Esophagus (tissue), 2 donors: ENCODE measurements around the gene OR51E1. TPM values are rescaled to one million over a fixed set of nuclear protein-coding genes. Genes with fewer than 3 reads are reported as not detected.

ENCODE experiments used
- H3K27ac ChIP-seq, 2 donors: one replicate each; pipeline ENCODE4 v1.5.1; 2013; ENCODE audit warnings: low read depth in 2 of 2, mild to moderate bottlenecking in 2 of 2, inconsistent platforms in 1 of 2, low read length in 1 of 2, moderate library complexity in 1 of 2
- H3K27me3 ChIP-seq, 2 donors: one replicate each; pipeline ENCODE4 v1.6.1; 2013; ENCODE audit warnings: low read length in 2 of 2, control low read depth in 1 of 2, mild to moderate bottlenecking in 1 of 2; ENCODE audit not compliant: insufficient read depth in 2 of 2, control insufficient read depth in 1 of 2
- H3K36me3 ChIP-seq, 2 donors: one replicate each; pipeline ENCODE4 v1.6.1; 2013; ENCODE audit warnings: low read length in 1 of 2; ENCODE audit not compliant: control insufficient read depth in 2 of 2, insufficient read depth in 2 of 2
- H3K4me1 ChIP-seq, 2 donors: one replicate each; pipeline ENCODE4 v1.6.1; 2013; ENCODE audit warnings: low read length in 1 of 2; ENCODE audit not compliant: control insufficient read depth in 2 of 2, insufficient read depth in 2 of 2
- H3K4me3 ChIP-seq, 2 donors: one replicate each; pipeline ENCODE4 v1.5.1; 2013; ENCODE audit warnings: low read length in 2 of 2, mild to moderate bottlenecking in 2 of 2, low read depth in 1 of 2, moderate library complexity in 1 of 2
- H3K9me3 ChIP-seq, 2 donors: one replicate each; pipeline ENCODE4 v1.6.1; 2013; ENCODE audit warnings: mild to moderate bottlenecking in 2 of 2, low read depth in 1 of 2, low read length in 1 of 2, moderate library complexity in 1 of 2; ENCODE audit not compliant: control insufficient read depth in 2 of 2, insufficient read depth in 1 of 2
- WGBS, 2 donors: extraction: QIAGEN DNeasy Blood & Tissue Kit; methylation state at CpG; one replicate each; pipeline ENCODE4 v1.1.7; 2013; 5-methylcytosine and 5-hydroxymethylcytosine counted together
- polyA plus RNA-seq, 2 donors: library from polyadenylated mRNA; stranded (reverse); fragments of 200-250 nt; gene quantifications; one replicate each; pipeline ENCODE4 v1.2.3, GENCODE V29; 2013
- donor health status: healthy with polysubstance abuse.
- donor health status: Bipolar disorder and iron deficiency.

Gene OR51E1
- polyA plus RNA-seq, 2 donors = 0.04 to 0.06 TPM

DNA sequence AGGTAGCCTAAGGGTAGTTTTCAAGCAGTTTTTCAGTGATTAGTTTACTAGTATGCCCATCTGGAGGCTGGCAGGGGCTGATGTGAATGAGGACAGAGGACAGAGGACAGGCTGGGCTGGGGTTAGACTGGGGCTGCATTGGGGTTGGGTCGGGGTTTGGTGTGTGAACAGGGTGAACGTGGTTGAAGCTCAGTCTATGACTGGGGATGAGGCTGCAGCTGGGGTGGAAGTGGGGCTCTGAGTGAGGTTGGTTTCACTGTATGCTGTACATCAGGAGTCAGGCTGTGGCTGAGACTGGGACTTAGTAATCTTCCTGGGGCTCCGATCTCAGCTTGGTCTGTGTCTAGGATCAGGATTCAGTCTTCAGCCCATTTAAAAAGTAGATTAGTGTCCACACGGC, 451 bp downstream of the OR51E1 start:
- Histone ChIP-seq H3K4me3 (no peak overlapping the region), H3K4me1 (no peaks in the 10 kb centered on the region), H3K36me3 (no peaks in the 10 kb centered on the region), H3K27me3 (no peaks in the 10 kb centered on the region), H3K27ac (no peak overlapping the region), H3K9me3 (no peaks in the 10 kb centered on the region)
- WGBS, 2 donors = 68% methylated on average over 4 of the region's 4 CpGs

- 62 to 67% methylated on average over 2 of the region's 2 CpGs for WGBS, 2 donors
- Histone ChIP-seq H3K4me3 (no peak overlapping the region), H3K4me1 (no peaks in the 10 kb centered on the region), H3K36me3 (no peaks in the 10 kb centered on the region), H3K27ac (no peak overlapping the region), H3K9me3 (no peaks in the 10 kb centered on the region), H3K27me3 (no peaks in the 10 kb centered on the region)
Measured at GRCh38 chr11:4645974-4646373, 2.2 kb downstream of the OR51E1 start.

DNA sequence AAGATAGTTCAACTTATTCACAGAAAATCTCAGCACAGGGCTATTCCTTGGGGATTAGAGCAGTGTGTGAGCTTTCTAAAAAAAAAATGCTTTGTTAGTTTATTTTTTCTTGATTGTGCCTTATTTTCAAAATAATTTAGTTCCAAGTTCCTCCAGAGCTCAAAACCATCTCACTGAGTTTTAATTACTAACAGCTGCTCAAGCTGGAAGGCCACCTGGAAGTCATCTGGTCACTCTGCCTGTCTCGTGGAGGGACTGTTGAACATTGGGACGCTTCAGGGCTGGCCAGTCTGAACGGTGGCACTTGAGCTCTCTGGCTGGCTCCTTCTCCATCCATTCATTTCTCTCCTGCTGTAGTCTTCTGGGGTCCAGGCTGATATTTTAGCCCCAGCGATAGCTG, 4.0 kb downstream of the OR51E1 start:
- H3K9me3 ChIP-seq = peaks cover 0 to 2% of the 10 kb centered on the region in 2 donors
- no peaks in the 10 kb centered on the region for H3K27me3 ChIP-seq
- H3K27ac ChIP-seq = no peak overlapping the region
- 68 to 69% methylated on average over 4 of the region's 4 CpGs for WGBS, 2 donors
- H3K4me1 ChIP-seq = no peaks in the 10 kb centered on the region
- no peak overlapping the region for H3K4me3 ChIP-seq
- no peaks in the 10 kb centered on the region for H3K36me3 ChIP-seq

DNA sequence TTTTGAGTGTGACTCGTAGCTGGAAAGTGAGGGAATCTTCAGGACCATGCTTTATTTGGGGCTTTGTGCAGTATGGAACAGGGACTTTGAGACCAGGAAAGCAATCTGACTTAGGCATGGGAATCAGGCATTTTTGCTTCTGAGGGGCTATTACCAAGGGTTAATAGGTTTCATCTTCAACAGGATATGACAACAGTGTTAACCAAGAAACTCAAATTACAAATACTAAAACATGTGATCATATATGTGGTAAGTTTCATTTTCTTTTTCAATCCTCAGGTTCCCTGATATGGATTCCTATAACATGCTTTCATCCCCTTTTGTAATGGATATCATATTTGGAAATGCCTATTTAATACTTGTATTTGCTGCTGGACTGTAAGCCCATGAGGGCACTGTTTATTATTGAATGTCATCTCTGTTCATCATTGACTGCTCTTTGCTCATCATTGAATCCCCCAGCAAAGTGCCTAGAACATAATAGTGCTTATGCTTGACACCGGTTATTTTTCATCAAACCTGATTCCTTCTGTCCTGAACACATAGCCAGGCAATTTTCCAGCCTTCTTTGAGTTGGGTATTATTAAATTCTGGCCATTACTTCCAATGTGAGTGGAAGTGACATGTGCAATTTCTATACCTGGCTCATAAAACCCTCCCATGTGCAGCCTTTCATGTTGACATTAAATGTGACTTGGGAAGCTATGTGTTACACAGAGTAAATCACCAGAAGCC, 11.0 kb downstream of the OR51E1 start:
- Histone ChIP-seq H3K4me3 (no peak overlapping the region), H3K9me3 (peaks cover 0 to 2% of the 10 kb centered on the region in 2 donors), H3K4me1 (no peaks in the 10 kb centered on the region), H3K27me3 (no peaks in the 10 kb centered on the region), H3K27ac (no peak overlapping the region), H3K36me3 (no peaks in the 10 kb centered on the region)
- 68 to 78% methylated on average over 2 of the region's 2 CpGs for WGBS, 2 donors

DNA sequence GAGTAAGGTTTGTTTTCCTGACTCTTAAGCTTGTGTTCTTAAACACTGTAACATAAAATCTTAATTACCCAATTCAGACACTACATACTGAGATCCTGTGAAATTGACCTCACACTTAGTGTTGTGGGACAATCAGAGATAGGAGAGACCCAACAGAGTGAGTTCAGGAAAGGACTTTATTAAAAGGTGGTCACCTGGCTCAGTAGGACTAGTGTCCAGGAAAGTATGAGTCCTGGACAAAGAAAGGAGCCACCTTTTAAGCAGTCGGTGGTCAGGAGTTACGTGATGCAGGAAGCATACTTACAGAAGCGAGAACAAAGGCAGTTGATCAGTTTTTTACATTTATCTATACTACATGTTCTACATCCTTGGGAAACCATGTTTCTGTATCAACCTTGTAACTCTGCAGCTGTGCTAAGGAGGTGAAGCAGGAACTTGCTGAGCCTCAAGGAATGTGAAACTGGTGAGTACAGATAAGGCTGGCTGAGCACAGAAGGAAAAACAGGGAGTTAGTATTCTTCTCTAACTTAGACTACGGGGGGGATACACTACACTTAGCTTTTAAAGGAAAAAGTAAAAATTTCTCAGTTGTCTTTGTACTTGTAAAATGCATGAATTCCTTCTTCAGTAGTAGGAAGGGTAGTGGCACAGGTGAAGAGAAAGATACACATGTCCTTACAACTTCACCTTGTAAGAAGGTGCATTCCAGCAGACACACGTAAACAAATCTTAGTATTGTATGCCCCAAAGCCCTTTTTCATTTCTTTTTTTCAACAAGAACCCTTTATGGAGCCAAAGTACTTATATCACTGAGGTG, 15.1 kb downstream of the OR51E1 start:
- no peaks in the 10 kb centered on the region for H3K4me1 ChIP-seq
- 64 to 67% methylated on average over 5 of the region's 5 CpGs for WGBS, 2 donors
- H3K9me3 ChIP-seq = peaks cover 0 to 6% of the 10 kb centered on the region in 2 donors
- H3K36me3 ChIP-seq = no peaks in the 10 kb centered on the region
- H3K27ac ChIP-seq = no peak overlapping the region
- H3K27me3 ChIP-seq = no peaks in the 10 kb centered on the region
- H3K4me3 ChIP-seq = no peak overlapping the region

DNA sequence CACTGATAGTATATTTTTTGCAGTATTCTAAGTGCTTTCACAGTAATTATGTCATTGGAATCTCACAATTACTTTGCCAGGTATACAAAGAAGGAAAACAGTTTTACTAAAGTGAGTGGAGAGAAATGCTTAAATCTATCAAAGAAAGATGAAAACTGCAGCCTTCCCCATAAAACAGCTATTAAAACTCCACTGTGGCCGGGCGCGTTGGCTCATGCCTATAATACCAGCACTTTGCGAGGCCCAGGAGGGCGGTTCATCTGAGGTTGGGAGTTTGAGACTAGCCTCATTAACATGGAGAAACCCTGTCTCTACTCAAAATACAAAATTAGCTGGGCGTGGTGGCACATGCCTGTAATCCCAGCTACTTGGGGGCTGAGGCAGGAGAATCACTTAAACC, 19.1 kb downstream of the OR51E1 start:
- H3K9me3 ChIP-seq = peaks cover 0 to 6% of the 10 kb centered on the region in 2 donors
- no peaks in the 10 kb centered on the region for H3K27me3 ChIP-seq
- no peaks in the 10 kb centered on the region for H3K36me3 ChIP-seq
- H3K27ac ChIP-seq = no peak overlapping the region
- no peaks in the 10 kb centered on the region for H3K4me1 ChIP-seq
- WGBS, 2 donors = 84 to 90% methylated on average over 6 of the region's 6 CpGs
- H3K4me3 ChIP-seq = no peak overlapping the region

- Histone ChIP-seq H3K36me3 (no peaks in the 10 kb centered on the region), H3K27me3 (no peaks in the 10 kb centered on the region), H3K9me3 (peaks cover 0 to 6% of the 10 kb centered on the region in 2 donors), H3K4me3 (no peak overlapping the region), H3K27ac (no peak overlapping the region), H3K4me1 (no peaks in the 10 kb centered on the region)
- 88% methylated on average over 3 of the region's 3 CpGs for WGBS, 2 donors
Measured at GRCh38 chr11:4664183-4664582, 20.4 kb downstream of the OR51E1 start.

GRCh38 chr11:4664786-4665185, 21.0 kb downstream of the OR51E1 start:
- Histone ChIP-seq H3K4me1 (no peaks in the 10 kb centered on the region), H3K36me3 (no peaks in the 10 kb centered on the region), H3K27me3 (no peaks in the 10 kb centered on the region), H3K9me3 (peaks cover 0 to 6% of the 10 kb centered on the region in 2 donors), H3K27ac (no peak overlapping the region), H3K4me3 (no peak overlapping the region)
- 57 to 65% methylated on average over 3 of the region's 3 CpGs for WGBS, 2 donors

DNA sequence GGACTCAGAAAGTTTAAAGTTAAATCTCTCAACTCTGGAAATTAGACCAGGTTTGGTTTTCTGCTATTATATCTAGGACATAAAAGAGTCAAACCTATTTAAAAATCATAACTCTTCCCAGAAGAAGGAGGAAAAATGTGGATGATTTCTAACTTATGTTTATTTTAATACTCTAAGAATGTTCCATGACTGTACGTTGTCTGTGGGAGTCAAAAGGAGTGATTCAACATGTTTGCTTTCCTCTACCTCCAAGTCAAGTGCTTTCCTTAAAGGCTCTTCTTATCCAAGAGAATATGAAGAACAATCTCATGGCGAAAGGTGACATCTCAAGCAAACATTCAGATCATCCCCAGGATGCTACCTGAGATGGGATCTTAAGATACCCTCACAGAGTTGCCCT, 21.6 kb downstream of the OR51E1 start:
- Histone ChIP-seq H3K4me1 (no peaks in the 10 kb centered on the region), H3K9me3 (peaks cover 0 to 6% of the 10 kb centered on the region in 2 donors), H3K36me3 (no peaks in the 10 kb centered on the region), H3K27ac (no peak overlapping the region), H3K4me3 (no peak overlapping the region), H3K27me3 (no peaks in the 10 kb centered on the region)
- WGBS, 2 donors = 68 to 69% methylated on average over 2 of the region's 2 CpGs
